ENCODE measurements around the gene KCNJ6. TPM values are rescaled to one million over a fixed set of nuclear protein-coding genes. Genes with fewer than 3 reads are reported as not detected.

The KCNJ6 gene
- polyA plus RNA-seq, 1 of the 3 experiments (the other 2 are of a cell fraction) = not detected

DNA sequence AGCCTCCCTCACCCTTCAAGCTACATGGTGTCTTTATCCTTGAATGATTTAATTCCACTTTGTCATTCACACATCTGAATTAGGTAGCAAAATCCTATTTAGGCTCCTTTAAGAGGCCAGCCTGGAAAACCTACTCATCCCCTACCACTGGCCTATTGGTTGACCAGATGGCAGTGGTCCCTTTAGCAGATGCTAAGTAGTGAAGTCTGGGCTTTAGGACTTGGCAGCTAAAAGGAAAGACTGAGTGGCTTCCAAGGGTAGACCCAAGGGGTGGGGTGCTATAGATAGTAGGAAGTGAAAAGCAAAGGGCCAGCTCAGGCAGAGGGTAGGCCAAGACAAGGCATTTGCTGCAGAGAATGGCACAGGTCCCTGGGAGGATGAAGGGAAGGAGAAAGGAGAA lies 46.6 kb downstream of the KCNJ6 start (continued):
- TF ChIP-seq, protein P1, sequence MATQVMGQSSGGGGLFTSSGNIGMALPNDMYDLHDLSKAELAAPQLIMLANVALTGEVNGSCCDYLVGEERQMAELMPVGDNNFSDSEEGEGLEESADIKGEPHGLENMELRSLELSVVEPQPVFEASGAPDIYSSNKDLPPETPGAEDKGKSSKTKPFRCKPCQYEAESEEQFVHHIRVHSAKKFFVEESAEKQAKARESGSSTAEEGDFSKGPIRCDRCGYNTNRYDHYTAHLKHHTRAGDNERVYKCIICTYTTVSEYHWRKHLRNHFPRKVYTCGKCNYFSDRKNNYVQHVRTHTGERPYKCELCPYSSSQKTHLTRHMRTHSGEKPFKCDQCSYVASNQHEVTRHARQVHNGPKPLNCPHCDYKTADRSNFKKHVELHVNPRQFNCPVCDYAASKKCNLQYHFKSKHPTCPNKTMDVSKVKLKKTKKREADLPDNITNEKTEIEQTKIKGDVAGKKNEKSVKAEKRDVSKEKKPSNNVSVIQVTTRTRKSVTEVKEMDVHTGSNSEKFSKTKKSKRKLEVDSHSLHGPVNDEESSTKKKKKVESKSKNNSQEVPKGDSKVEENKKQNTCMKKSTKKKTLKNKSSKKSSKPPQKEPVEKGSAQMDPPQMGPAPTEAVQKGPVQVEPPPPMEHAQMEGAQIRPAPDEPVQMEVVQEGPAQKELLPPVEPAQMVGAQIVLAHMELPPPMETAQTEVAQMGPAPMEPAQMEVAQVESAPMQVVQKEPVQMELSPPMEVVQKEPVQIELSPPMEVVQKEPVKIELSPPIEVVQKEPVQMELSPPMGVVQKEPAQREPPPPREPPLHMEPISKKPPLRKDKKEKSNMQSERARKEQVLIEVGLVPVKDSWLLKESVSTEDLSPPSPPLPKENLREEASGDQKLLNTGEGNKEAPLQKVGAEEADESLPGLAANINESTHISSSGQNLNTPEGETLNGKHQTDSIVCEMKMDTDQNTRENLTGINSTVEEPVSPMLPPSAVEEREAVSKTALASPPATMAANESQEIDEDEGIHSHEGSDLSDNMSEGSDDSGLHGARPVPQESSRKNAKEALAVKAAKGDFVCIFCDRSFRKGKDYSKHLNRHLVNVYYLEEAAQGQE (IDR thresholded peaks at IDR 0.05; ENCODE audit: low read depth, low read length) = no peak
- TF ChIP-seq MXI1 (IDR thresholded peaks at IDR 0.05; ENCODE audit: low read depth, low read length) (no peak), RXRA (IDR thresholded peaks at IDR 0.05; ENCODE audit: borderline replicate concordance, low read depth) (no peak)

GRCh38 chr21:37868446-37869295 lies 47.6 kb downstream of the KCNJ6 start:
- POLR2A ChIA-PET = no interaction called here
- Histone ChIP-seq H3K9me2 (no peaks in the 10 kb centered on the region), H3K79me2 (ENCODE audit: insufficient read depth) (no peaks in the 10 kb centered on the region), H3K27ac (ENCODE audit: low read depth in 2 of 2, low read length in 1 of 2) (no peak overlapping the region), H3K27me3 (ENCODE audit: insufficient read depth) (no peaks in the 10 kb centered on the region), H3F3A (replicated peaks; ENCODE audit: insufficient read depth) (no peaks in the 10 kb centered on the region), H4K20me1 (ENCODE audit: insufficient read depth) (no peaks in the 10 kb centered on the region), H3K9me3 (no peaks in the 10 kb centered on the region), H3K36me3 (replicated peaks in 1 of 2; ENCODE audit: control insufficient read depth in 1 of 2, insufficient read depth in 2 of 2, low read length in 1 of 2) (no peaks in the 10 kb centered on the region), H3K4me3 (ENCODE audit: low read depth in 2 of 2, low read length in 1 of 2) (no peak overlapping the region), H3K9ac (no peak overlapping the region), H3K4me2 (no peak overlapping the region), H2AFZ (ENCODE audit: low read depth) (no peak overlapping the region), H3K4me1 (ENCODE audit: control insufficient read depth in 1 of 2, insufficient read depth in 2 of 2, low read depth in 1 of 2, low read length in 1 of 2) (no peaks in the 10 kb centered on the region)
- DNase-seq = no peak
- 25% methylated on average over 11 of the region's 11 CpGs for WGBS (ENCODE audit: low lambda C conversion rate)
- CTCF ChIA-PET = no interaction called here
- TF ChIP-seq RXRA (IDR thresholded peaks at IDR 0.05; ENCODE audit: borderline replicate concordance, low read depth) = no peak
- TF ChIP-seq SIN3A (IDR thresholded peaks at IDR 0.05; ENCODE audit: borderline replicate concordance, low read depth, low read length) = no peak
- TF ChIP-seq, protein P2, sequence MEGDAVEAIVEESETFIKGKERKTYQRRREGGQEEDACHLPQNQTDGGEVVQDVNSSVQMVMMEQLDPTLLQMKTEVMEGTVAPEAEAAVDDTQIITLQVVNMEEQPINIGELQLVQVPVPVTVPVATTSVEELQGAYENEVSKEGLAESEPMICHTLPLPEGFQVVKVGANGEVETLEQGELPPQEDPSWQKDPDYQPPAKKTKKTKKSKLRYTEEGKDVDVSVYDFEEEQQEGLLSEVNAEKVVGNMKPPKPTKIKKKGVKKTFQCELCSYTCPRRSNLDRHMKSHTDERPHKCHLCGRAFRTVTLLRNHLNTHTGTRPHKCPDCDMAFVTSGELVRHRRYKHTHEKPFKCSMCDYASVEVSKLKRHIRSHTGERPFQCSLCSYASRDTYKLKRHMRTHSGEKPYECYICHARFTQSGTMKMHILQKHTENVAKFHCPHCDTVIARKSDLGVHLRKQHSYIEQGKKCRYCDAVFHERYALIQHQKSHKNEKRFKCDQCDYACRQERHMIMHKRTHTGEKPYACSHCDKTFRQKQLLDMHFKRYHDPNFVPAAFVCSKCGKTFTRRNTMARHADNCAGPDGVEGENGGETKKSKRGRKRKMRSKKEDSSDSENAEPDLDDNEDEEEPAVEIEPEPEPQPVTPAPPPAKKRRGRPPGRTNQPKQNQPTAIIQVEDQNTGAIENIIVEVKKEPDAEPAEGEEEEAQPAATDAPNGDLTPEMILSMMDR (IDR thresholded peaks at IDR 0.05) = no peak
- TF ChIP-seq YY1 (IDR thresholded peaks at IDR 0.05; ENCODE audit: low read depth) = no peak
- no peak for TF ChIP-seq GABPA (IDR thresholded peaks at IDR 0.05; ENCODE audit: low read depth)
- no peak for TF ChIP-seq FOXM1 (IDR thresholded peaks at IDR 0.05; ENCODE audit: low read depth)
- no peak for TF ChIP-seq TEAD4 (IDR thresholded peaks at IDR 0.05; ENCODE audit: borderline replicate concordance, insufficient read depth)
- TF ChIP-seq, protein P1 (IDR thresholded peaks at IDR 0.05; ENCODE audit: low read depth, low read length) = no peak
- no peak for TF ChIP-seq RFX5 (IDR thresholded peaks at IDR 0.05; ENCODE audit: low read length)
- no peak for TF ChIP-seq JUND (IDR thresholded peaks at IDR 0.05)
- TF ChIP-seq FOXJ3 (CRISPR knock-in tag; IDR thresholded peaks at IDR 0.05) = no peak
- TF ChIP-seq NRF1 (IDR thresholded peaks at IDR 0.05; ENCODE audit: low read depth, low read length) = no peak
- no peak for TF ChIP-seq USF1 (IDR thresholded peaks at IDR 0.05; ENCODE audit: borderline replicate concordance, low read depth)
- no peak for TF ChIP-seq ELF1 (IDR thresholded peaks at IDR 0.05)
- TF ChIP-seq RAD21 (IDR thresholded peaks at IDR 0.05; ENCODE audit: low read length) = no peak
- TF ChIP-seq GATA2 (CRISPR knock-in tag; IDR thresholded peaks at IDR 0.05) = no peak
